Activated naive CD4-positive, alpha-beta T cell treated with Interleukin-2 at 50 U/mL for 16 hours (primary cell): Measurements from ENCODE around the gene NKD1.

Experiments used
- DNase-seq: peaks from one replicate; pipeline ENCODE4 v3.0.0-alpha.2; 2020

The NKD1 gene

GRCh38 chr16:50634090-50634489, 85.9 kb downstream of the NKD1 start:
- no peak for DNase-seq

- no peak for DNase-seq
Observed at GRCh38 chr16:50634947-50635346, 86.8 kb downstream of the NKD1 start.

GRCh38 chr16:50635505-50636392, 87.6 kb downstream of the NKD1 start:
- peak; percentile 22 for DNase-seq

- no peak for DNase-seq
Observed at GRCh38 chr16:50636753-50637374, 88.7 kb downstream of the NKD1 start.

- DNase-seq: no peak
Observed at GRCh38 chr16:50637716-50638602, 89.8 kb downstream of the NKD1 start.

GRCh38 chr16:50638816-50639670, 90.8 kb downstream of the NKD1 start:
- no peak for DNase-seq

- no peak for DNase-seq
Observed at GRCh38 chr16:50640391-50640790, 92.2 kb downstream of the NKD1 start.

GRCh38 chr16:50640919-50641817, 93.0 kb downstream of the NKD1 start:
- DNase-seq: no peak

GRCh38 chr16:50641818-50642187, 93.6 kb downstream of the NKD1 start:
- DNase-seq: no peak

- no peak for DNase-seq
Observed at GRCh38 chr16:50642349-50642748, 94.2 kb downstream of the NKD1 start.

- DNase-seq: no peak
Observed at GRCh38 chr16:50643192-50643591, 95.0 kb downstream of the NKD1 start.

- DNase-seq: no peak
Observed at GRCh38 chr16:50644245-50644644, 96.0 kb downstream of the NKD1 start.

GRCh38 chr16:50644729-50645128, 96.5 kb downstream of the NKD1 start:
- DNase-seq: peak; percentile 24

GRCh38 chr16:50645563-50646220, 97.5 kb downstream of the NKD1 start:
- DNase-seq: no peak

GRCh38 chr16:50646345-50646744, 98.1 kb downstream of the NKD1 start:
- DNase-seq: no peak

GRCh38 chr16:50651835-50652438, 103.7 kb downstream of the NKD1 start:
- no peak for DNase-seq

- no peak for DNase-seq
Observed at GRCh38 chr16:50652836-50653425, 104.7 kb downstream of the NKD1 start.

GRCh38 chr16:50653633-50654519, 105.7 kb downstream of the NKD1 start:
- DNase-seq: no peak

GRCh38 chr16:50655558-50656055, 107.4 kb downstream of the NKD1 start:
- no peak for DNase-seq
